Ishikawa (cell line): ENCODE measurements around the gene FAM120A.

Experiments
- CEBPB ChIP-seq: IDR thresholded peaks from 2 replicates; pipeline ENCODE4 v1.6.1; 2012
- CREB1 ChIP-seq: IDR thresholded peaks from 2 replicates; pipeline ENCODE4 v1.6.1; 2012; ENCODE audit warnings: low read depth
- EGR1 ChIP-seq: IDR thresholded peaks from 2 replicates; pipeline ENCODE4 v1.6.1; 2012
- EP300 ChIP-seq: IDR thresholded peaks from 2 replicates; pipeline ENCODE4 v1.6.1; 2012; ENCODE audit warnings: borderline replicate concordance
- FOXM1 ChIP-seq: IDR thresholded peaks from 2 replicates; pipeline ENCODE4 v1.6.1; 2012; ENCODE audit warnings: low read depth, borderline replicate concordance
- NFIC ChIP-seq: IDR thresholded peaks from 2 replicates; pipeline ENCODE4 v1.6.1; 2012
- RAD21 ChIP-seq: IDR thresholded peaks from 2 replicates; pipeline ENCODE4 v1.6.1; 2012; ENCODE audit warnings: low read depth
- REST ChIP-seq: IDR thresholded peaks from 2 replicates; pipeline ENCODE4 v1.6.1; 2012; ENCODE audit warnings: low read depth, mild to moderate bottlenecking
- TAF1 ChIP-seq: IDR thresholded peaks from 2 replicates; pipeline ENCODE4 v1.6.1; 2012; ENCODE audit warnings: low read depth, mild to moderate bottlenecking
- TCF12 ChIP-seq: IDR thresholded peaks from 2 replicates; pipeline ENCODE4 v1.6.1; 2012; ENCODE audit warnings: low read depth
- TEAD4 ChIP-seq: IDR thresholded peaks from 2 replicates; pipeline ENCODE4 v1.6.1; 2012
- YY1 ChIP-seq: IDR thresholded peaks from 2 replicates; pipeline ENCODE4 v1.6.1; 2012; ENCODE audit warnings: low read depth
- ZBTB7A ChIP-seq: IDR thresholded peaks from 2 replicates; pipeline ENCODE4 v1.6.1; 2012; ENCODE audit warnings: low read depth
- TF ChIP-seq, protein P1 (sequence below): IDR thresholded peaks from 2 replicates; pipeline ENCODE4 v1.6.1; 2012
- TF ChIP-seq, protein P2 (sequence below): IDR thresholded peaks from 2 replicates; pipeline ENCODE4 v1.6.1; 2012

Gene FAM120A

DNA sequence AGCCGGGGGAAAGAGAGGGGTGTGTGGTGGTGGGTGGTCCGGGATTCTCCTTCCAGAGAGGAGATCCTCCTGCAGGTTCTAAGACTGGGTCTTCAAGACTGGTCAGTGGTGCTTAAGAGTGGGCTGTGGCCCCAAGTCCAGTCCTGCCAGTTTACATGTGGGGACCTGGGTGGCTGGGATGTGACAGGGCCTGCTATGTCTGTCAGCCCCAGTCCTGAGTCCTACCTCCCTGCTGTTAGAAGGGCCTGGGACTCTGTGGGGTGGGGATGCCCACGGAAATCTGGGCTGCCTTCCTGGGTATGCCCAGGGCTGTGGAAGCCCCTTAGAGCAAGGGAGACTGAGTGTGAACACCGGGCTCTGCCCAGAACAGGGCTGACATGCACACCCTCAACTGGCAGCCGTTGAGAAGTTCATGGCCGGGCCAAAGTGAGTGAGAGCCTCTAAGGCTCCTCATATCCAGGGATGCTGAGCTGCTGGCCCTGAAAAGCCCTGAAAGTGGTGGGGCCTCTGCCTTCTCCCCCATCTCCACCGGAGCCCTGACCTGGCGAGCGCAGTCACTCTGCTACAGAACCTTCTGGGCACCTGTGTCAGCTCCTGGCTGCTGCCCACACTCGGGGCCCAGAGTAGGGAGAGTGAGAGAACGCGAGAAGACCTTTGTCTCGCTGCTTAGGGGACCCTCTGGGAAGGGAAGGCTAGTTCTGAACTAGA, 126.6 kb downstream of the FAM120A start:
- no peak for TF ChIP-seq EGR1
- TF ChIP-seq ZBTB7A = no peak
- no peak for TF ChIP-seq EP300
- no peak for TF ChIP-seq YY1
- TF ChIP-seq, protein P1, sequence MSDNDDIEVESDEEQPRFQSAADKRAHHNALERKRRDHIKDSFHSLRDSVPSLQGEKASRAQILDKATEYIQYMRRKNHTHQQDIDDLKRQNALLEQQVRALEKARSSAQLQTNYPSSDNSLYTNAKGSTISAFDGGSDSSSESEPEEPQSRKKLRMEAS = no peak
- no peak for TF ChIP-seq CEBPB
- TF ChIP-seq TAF1 = no peak
- TF ChIP-seq, protein P2, sequence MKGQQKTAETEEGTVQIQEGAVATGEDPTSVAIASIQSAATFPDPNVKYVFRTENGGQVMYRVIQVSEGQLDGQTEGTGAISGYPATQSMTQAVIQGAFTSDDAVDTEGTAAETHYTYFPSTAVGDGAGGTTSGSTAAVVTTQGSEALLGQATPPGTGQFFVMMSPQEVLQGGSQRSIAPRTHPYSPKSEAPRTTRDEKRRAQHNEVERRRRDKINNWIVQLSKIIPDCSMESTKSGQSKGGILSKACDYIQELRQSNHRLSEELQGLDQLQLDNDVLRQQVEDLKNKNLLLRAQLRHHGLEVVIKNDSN = no peak

DNA sequence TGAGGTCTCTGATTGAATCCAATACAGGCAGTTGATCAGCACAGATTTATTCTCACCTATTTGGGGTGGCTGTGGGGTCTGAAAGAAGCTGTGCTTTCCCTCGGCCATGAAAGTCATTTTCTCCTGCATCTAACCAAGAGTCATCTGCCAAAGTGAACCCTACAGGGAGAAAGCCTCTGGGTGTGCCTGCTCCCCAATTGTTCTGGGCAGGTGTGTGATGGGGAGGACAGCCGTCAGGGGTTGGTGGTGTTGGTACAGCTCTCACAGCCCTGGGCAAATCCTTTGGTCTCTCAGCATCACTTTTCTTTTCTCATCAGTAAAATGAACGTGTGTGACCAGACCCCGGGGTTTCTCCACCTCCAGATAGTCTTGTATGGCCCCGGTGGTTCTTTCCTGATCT, 127.4 kb downstream of the FAM120A start:
- TF ChIP-seq TCF12 (no peak), TEAD4 (no peak), RAD21 (no peak), ZBTB7A (no peak), EP300 (no peak), CEBPB (no peak), TAF1 (no peak), NFIC (no peak), FOXM1 (no peak), CREB1 (no peak), REST (no peak), YY1 (no peak), EGR1 (no peak)
- TF ChIP-seq, protein P2 = no peak
- TF ChIP-seq, protein P1 = no peak

- TF ChIP-seq, protein P2 = no peak
Observed at GRCh38 chr9:93579711-93580516, 128.4 kb downstream of the FAM120A start.

DNA sequence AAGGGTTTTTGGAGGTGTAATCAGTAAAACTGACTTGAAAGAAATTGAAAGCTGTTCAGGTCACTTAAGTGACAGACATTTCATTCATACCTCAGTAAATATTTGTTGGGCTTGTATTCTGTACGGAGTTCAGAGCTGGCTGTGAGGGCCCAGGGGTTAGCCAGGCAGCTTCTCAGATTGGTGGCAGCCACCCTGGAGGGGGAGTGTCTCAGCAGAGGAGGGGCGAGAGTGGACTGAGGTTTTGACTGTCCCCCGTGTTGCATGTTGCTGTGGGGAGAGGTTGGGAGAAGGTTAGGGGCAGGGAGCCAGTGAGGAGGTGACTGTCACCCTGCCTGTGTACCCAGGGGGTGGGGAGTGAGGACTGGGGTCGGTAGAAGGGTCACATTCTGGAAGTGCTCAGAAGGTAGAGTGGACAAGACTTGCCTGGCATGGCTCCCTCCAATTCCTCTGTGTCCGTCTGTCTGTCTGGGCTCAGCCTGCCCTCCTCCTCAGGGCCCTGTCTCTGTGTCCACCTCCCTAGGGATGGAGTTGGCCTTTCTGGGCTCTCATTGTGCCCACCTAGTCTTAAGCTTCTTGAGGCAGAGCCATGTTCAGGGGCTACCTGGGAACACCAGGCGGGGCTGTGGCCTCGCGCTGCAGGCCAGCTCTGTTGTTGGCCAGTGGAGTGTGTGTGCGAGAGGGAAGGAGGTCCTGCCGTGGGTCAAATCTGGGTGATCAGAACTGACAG, 129.3 kb downstream of the FAM120A start:
- TF ChIP-seq TCF12 = no peak
- TF ChIP-seq EGR1 = no peak
- no peak for TF ChIP-seq TAF1
- TF ChIP-seq TEAD4 = no peak
- no peak for TF ChIP-seq CREB1

GRCh38 chr9:93582115-93582514, 130.6 kb downstream of the FAM120A start:
- TF ChIP-seq NFIC (no peak), RAD21 (no peak), YY1 (no peak), CREB1 (no peak), TCF12 (no peak), EGR1 (no peak), REST (no peak), FOXM1 (no peak), TEAD4 (no peak), TAF1 (no peak), ZBTB7A (no peak)
- TF ChIP-seq, protein P2 = no peak
- TF ChIP-seq, protein P1 = no peak
